GM12892 (cell line): ENCODE results near the gene SMURF2.

ENCODE experiments used
- POLR2A ChIP-seq: IDR thresholded peaks from 2 replicates; pipeline ENCODE4 v1.6.1; 2011; ENCODE audit warnings: low read depth, low read length, control low read depth
- POLR2AphosphoS5 ChIP-seq: IDR thresholded peaks from 2 replicates; pipeline ENCODE4 v1.6.1; 2011; ENCODE audit warnings: low read depth, low read length, control low read depth

- no peak for TF ChIP-seq POLR2AphosphoS5
- TF ChIP-seq POLR2A = no peak
Observed at GRCh38 chr17:64537488-64537887, 124.6 kb downstream of the SMURF2 start.
